NAMALWA (cell line): ENCODE results near the gene SLCO3A1.
"Not testable (repeated sequence)": the region's sequence is repeated elsewhere in the genome, so short reads cannot be mapped to it uniquely, and the experiment has no call there.

Source experiments
- DNase-seq: peaks from one replicate; pipeline ENCODE4 v3.0.0-alpha.2; 2015; ENCODE audit warnings: low spot score

The SLCO3A1 gene

GRCh38 chr15:92070251-92070650, 216.7 kb downstream of the SLCO3A1 start:
- DNase-seq, result not testable (repeated sequence)

GRCh38 chr15:92071045-92071634, 217.6 kb downstream of the SLCO3A1 start:
- no peak for DNase-seq

- DNase-seq, result no peak
These were observed 219.7 kb downstream of the SLCO3A1 start for GRCh38 chr15:92073044-92073785.

GRCh38 chr15:92074101-92074500, 220.6 kb downstream of the SLCO3A1 start:
- no peak for DNase-seq

GRCh38 chr15:92074646-92075045, 221.1 kb downstream of the SLCO3A1 start:
- DNase-seq, result no peak

GRCh38 chr15:92075764-92076163, 222.3 kb downstream of the SLCO3A1 start:
- no peak for DNase-seq

GRCh38 chr15:92076541-92076940, 223.0 kb downstream of the SLCO3A1 start:
- no peak for DNase-seq

GRCh38 chr15:92077353-92078085, 224.0 kb downstream of the SLCO3A1 start:
- peak; percentile 75 for DNase-seq

GRCh38 chr15:92078270-92078669, 224.8 kb downstream of the SLCO3A1 start:
- DNase-seq, result no peak

- peak; percentile 54 for DNase-seq
These were observed 225.5 kb downstream of the SLCO3A1 start for GRCh38 chr15:92079047-92079446.

- DNase-seq, result no peak
These were observed 226.2 kb downstream of the SLCO3A1 start for GRCh38 chr15:92079647-92080255.

- DNase-seq, result peak; percentile 65
These were observed 228.7 kb downstream of the SLCO3A1 start for GRCh38 chr15:92082006-92082843.

- no peak for DNase-seq
These were observed 229.7 kb downstream of the SLCO3A1 start for GRCh38 chr15:92083190-92083589.

- DNase-seq, result no peak
These were observed 233.7 kb downstream of the SLCO3A1 start for GRCh38 chr15:92087211-92087610.

- DNase-seq, result no peak
These were observed 237.7 kb downstream of the SLCO3A1 start for GRCh38 chr15:92091155-92091734.

- no peak for DNase-seq
These were observed 239.0 kb downstream of the SLCO3A1 start for GRCh38 chr15:92092289-92093105.

GRCh38 chr15:92095693-92096092, 242.2 kb downstream of the SLCO3A1 start:
- DNase-seq, result no peak

- peak; percentile 47 for DNase-seq
These were observed 244.1 kb downstream of the SLCO3A1 start for GRCh38 chr15:92097474-92098178.

GRCh38 chr15:92098869-92099268, 245.4 kb downstream of the SLCO3A1 start:
- no peak for DNase-seq

GRCh38 chr15:92100301-92100700, 246.8 kb downstream of the SLCO3A1 start:
- no peak for DNase-seq
